CD4-positive, alpha-beta T cell (primary cell): ENCODE results near the gene XYLT1. TPM values are rescaled to one million over a fixed set of nuclear protein-coding genes. Genes with fewer than 3 reads are reported as not detected.

Experiments used
- ATAC-seq: fragments of 200-7000 bp; cut with Tn5 transposase; one replicate; pipeline ENCODE4 v1.10.0; 2022; ENCODE audit warnings: mild to moderate bottlenecking; ENCODE audit not compliant: poor library complexity
- CTCF ChIA-PET: fragments of 350-600 bp; sonication (Branson Sonifier 250); formaldehyde crosslinking; loops from one replicate; lab custom pipeline; 2021; ENCODE audit warnings: antibody characterized with exemption, inconsistent platforms; lab: Charles Lee
- POLR2A ChIA-PET: fragments of 350-600 bp; sonication (Branson Sonifier 250); formaldehyde crosslinking; loops from one replicate; lab custom pipeline; 2021; ENCODE audit warnings: antibody characterized with exemption, inconsistent platforms; lab: Charles Lee
- DNase-seq, 14 experiments: peaks; one replicate each; pipeline ENCODE4 v3.0.0-alpha.2; 2013 to 2020; ENCODE audit warnings: mixed read lengths in 2 of 14
- H3K27ac ChIP-seq, 2 donors: one replicate each; pipeline versions ENCODE4 v1.5.1 to v1.7.0; 2013; ENCODE audit warnings: low read length in 2 of 2, low read depth in 1 of 2, mild to moderate bottlenecking in 1 of 2
- H3K27me3 ChIP-seq, 2 experiments: 1 replicate in 1 of 2; 2 replicates in 1 of 2; pipeline versions ENCODE4 v1.6.1 to v1.7.0; 2013; ENCODE audit warnings: low read length in 2 of 2, control low read depth in 1 of 2, mild to moderate bottlenecking in 1 of 2, moderate library complexity in 1 of 2; ENCODE audit not compliant: insufficient read depth in 2 of 2, control insufficient read depth in 1 of 2
- H3K36me3 ChIP-seq: one replicate; pipeline ENCODE4 v1.6.1; 2013; ENCODE audit warnings: low read length, control low read depth; ENCODE audit not compliant: insufficient read depth
- H3K4me1 ChIP-seq: one replicate; pipeline ENCODE4 v1.6.1; 2013; ENCODE audit warnings: low read length, control low read depth; ENCODE audit not compliant: insufficient read depth
- H3K4me3 ChIP-seq: one replicate; pipeline ENCODE4 v1.5.1; 2013; ENCODE audit warnings: mild to moderate bottlenecking, low read length, moderate library complexity
- H3K9me3 ChIP-seq, 2 experiments: 1 replicate in 1 of 2; 2 replicates in 1 of 2; pipeline versions ENCODE4 v1.6.1 to v1.7.0; 2013; ENCODE audit warnings: low read length in 2 of 2, mild to moderate bottlenecking in 2 of 2, control low read depth in 1 of 2, moderate library complexity in 1 of 2; ENCODE audit not compliant: control insufficient read depth in 1 of 2, insufficient read depth in 1 of 2
- H3K27ac Mint-ChIP-seq: one replicate; pipeline ENCODE4 v1.8.0; 2020; ENCODE audit warnings: mixed read lengths
- H3K27me3 Mint-ChIP-seq: one replicate; pipeline ENCODE4 v1.8.0; 2021; ENCODE audit warnings: mixed read lengths
- H3K36me3 Mint-ChIP-seq: one replicate; pipeline ENCODE4 v1.8.0; 2021; ENCODE audit warnings: low read depth, mixed read lengths
- H3K4me1 Mint-ChIP-seq: one replicate; pipeline ENCODE4 v1.8.0; 2021; ENCODE audit warnings: low read depth, mixed read lengths
- H3K4me3 Mint-ChIP-seq: one replicate; pipeline ENCODE4 v1.8.0; 2020; ENCODE audit warnings: mild to moderate bottlenecking, mixed read lengths
- H3K9me3 Mint-ChIP-seq: one replicate; pipeline ENCODE4 v1.8.0; 2020; ENCODE audit warnings: mixed read lengths
- CTCF ChIP-seq: fragments of 200-600 bp; IDR thresholded peaks from one replicate; pipeline ENCODE4 v1.8.0; 2022; ENCODE audit warnings: antibody characterized with exemption, mild to moderate bottlenecking
- intact Hi-C, 2 experiments: fragments of 100-400 bp; cut with DNase I in 1 of 2; cut with micrococcal nuclease in 1 of 2; formaldehyde crosslinking; loops; one replicate each; pipeline versions ENCODE4 v1.15.1 to v1.9.0; 2023 to 2025; cut with DNase I, micrococcal nuclease
- total RNA-seq, 174 experiments: library from RNA in 2 of 174; stranded (reverse) in 2 of 174; gene quantifications; one replicate each; pipeline ENCODE4 v1.2.3 and lab custom pipeline; 2021 to 2026

The XYLT1 gene
- total RNA-seq, 2 experiments from 2014 or later = 26.0 to 27.1 TPM

DNA sequence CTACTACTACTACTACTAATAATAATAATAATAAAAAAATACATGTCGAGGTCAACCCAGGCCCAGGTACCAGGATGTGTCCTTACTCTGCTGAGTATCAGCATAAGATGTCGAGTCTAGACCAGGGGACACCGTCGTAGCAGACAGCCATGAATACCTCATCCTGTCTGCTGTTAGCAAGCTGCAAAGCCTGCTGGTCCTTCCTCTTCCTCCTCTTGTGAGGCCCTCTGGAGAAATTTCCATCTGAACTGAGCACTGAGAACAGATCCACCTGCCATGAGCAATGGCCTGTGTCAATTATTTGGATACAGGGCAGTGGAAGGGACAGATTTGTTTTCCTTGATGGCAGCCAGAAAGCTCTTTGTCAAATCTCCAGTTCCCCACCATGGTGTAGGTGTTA lies 168.5 kb downstream of the XYLT1 start:
- intact Hi-C loops = no loop called here
- Mint-ChIP-seq H3K9me3 (no peaks in the 10 kb centered on the region), H3K27me3 (no peaks in the 10 kb centered on the region), H3K27ac (peak overlapping the region; percentile 34), H3K4me1 (peaks cover 61% of the 10 kb centered on the region), H3K4me3 (no peak overlapping the region), H3K36me3 (no peaks in the 10 kb centered on the region)
- no peak overlapping the region for H3K4me3 ChIP-seq
- ATAC-seq (peak; percentile 44), DNase-seq (peak in 2 of 14 experiments; percentile 19 to 35)
- H3K9me3 ChIP-seq = no peaks in the 10 kb centered on the region
- CTCF ChIA-PET = no interaction called here
- POLR2A ChIA-PET = interaction anchor here (1.0 to 1.2 kb wide), 3 partner anchors 9 to 73 kb away, joined by 3 to 4 read pairs (median 3); no protein-coding TSS in a partner anchor
- no peaks in the 10 kb centered on the region for H3K27me3 ChIP-seq
- peaks cover 25% of the 10 kb centered on the region for H3K4me1 ChIP-seq
- H3K27ac ChIP-seq = no peak overlapping the region
- no peak for TF ChIP-seq CTCF
- peaks cover 2% of the 10 kb centered on the region for H3K36me3 ChIP-seq

DNA sequence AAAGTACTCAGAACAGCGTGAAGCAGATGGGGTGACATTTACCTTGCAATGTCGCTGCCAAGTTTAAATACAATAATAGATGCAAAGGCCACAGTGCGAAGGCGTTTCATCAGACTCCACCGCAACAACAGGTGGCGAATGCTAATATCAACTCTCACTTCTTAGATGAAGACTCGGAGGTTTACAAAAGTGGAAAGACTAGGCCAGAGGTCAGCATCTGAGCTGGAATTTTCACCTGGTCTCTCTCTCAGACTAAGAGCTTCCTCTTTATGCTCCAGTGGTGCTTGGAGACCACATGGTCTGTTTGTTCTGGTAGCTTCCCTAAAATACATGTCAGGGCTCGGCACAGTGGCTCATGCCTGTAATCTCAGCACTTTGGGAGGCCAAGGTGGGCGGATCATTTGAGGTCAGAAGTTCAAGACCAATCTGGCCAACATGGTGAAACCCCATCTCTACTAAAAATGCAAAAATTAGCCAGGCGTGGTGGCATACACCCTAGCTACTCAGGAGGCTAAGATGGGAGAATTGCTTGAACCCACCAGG lies 169.1 kb downstream of the XYLT1 start:
- no peaks in the 10 kb centered on the region for H3K9me3 Mint-ChIP-seq
- ChIA-PET CTCF (no interaction called here), POLR2A (interaction anchor here (1.1 to 1.2 kb wide), 2 partner anchors 66 to 74 kb away, joined by 3 to 4 read pairs; no protein-coding TSS in a partner anchor)
- H3K4me3 ChIP-seq = no peak overlapping the region
- no peaks in the 10 kb centered on the region for H3K36me3 Mint-ChIP-seq
- H3K27ac Mint-ChIP-seq = no peak overlapping the region
- no peaks in the 10 kb centered on the region for H3K9me3 ChIP-seq
- ATAC-seq = no peak
- no peaks in the 10 kb centered on the region for H3K27me3 Mint-ChIP-seq
- no peak for TF ChIP-seq CTCF
- DNase-seq = peak in 2 of 14 experiments; percentile 29
- H3K27me3 ChIP-seq = no peaks in the 10 kb centered on the region
- no peak overlapping the region for H3K27ac ChIP-seq
- intact Hi-C loops = no loop called here
- H3K4me1 Mint-ChIP-seq = peaks cover 59% of the 10 kb centered on the region
- peaks cover 25% of the 10 kb centered on the region for H3K4me1 ChIP-seq
- no peak overlapping the region for H3K4me3 Mint-ChIP-seq
- peaks cover 2% of the 10 kb centered on the region for H3K36me3 ChIP-seq

- DNase-seq = no peak
- H3K27me3 Mint-ChIP-seq = no peaks in the 10 kb centered on the region
- CTCF ChIA-PET = no interaction called here
- peaks cover 25% of the 10 kb centered on the region for H3K4me1 ChIP-seq
- H3K4me1 Mint-ChIP-seq = peaks cover 62% of the 10 kb centered on the region
- no peaks in the 10 kb centered on the region for H3K27me3 ChIP-seq
- TF ChIP-seq CTCF = no peak
- no peak overlapping the region for H3K27ac Mint-ChIP-seq
- no peak overlapping the region for H3K4me3 Mint-ChIP-seq
- ATAC-seq = no peak
- H3K9me3 Mint-ChIP-seq = no peaks in the 10 kb centered on the region
- H3K9me3 ChIP-seq = no peaks in the 10 kb centered on the region
- no peak overlapping the region for H3K4me3 ChIP-seq
- POLR2A ChIA-PET = no interaction called here
- H3K27ac ChIP-seq = no peak overlapping the region
- no peaks in the 10 kb centered on the region for H3K36me3 Mint-ChIP-seq
- peaks cover 2% of the 10 kb centered on the region for H3K36me3 ChIP-seq
- intact Hi-C loops = no loop called here
Measured at GRCh38 chr16:17301184-17301583, 169.6 kb downstream of the XYLT1 start.
